Left ventricle myocardium superior (tissue), 1 donor: ENCODE measurements around the gene RMP24.
A peak's percentile ranks its signal among the peaks of the same experiment; 100 is the strongest.
"Not testable (repeated sequence)": the region's sequence is repeated elsewhere in the genome, so short reads cannot be mapped to it uniquely, and the experiment has no call there.

Experiments used
- ATAC-seq: fragments of 200-7000 bp; cut with Tn5 transposase; one replicate; pipeline ENCODE4 v1.9.1; 2020; ENCODE audit warnings: mild to moderate bottlenecking, moderate library complexity
- DNase-seq: peaks from one replicate; pipeline ENCODE4 v3.0.0-alpha.2; 2020
- intact Hi-C: fragments of 100-400 bp; cut with micrococcal nuclease; formaldehyde crosslinking; loops from one replicate; pipeline ENCODE4 v1.11.0; 2022
- donor health status: DM: no; HTN: yes; CAD: no; lungs with severe emphysema.

The RMP24 gene

DNA sequence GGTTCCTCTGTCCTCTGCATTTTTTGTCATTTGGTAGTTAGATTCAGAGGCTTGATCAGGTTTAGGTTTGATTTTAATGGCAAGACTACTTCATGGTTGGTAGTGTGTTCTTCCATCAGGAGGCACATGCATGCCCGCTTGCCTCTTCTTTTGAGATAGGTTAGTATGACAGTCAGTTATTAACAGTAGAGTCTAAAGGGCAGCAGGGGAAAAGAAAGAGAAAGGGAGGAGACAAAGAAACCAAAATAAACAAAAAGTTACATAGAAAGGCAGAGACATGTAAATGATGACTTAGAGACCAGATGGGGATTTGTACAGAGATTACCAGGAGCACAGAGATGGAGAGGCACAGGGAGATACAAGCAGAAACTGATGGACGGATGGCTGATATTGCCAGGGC is 10.2 kb upstream of the RMP24 start:
- DNase-seq (no peak), ATAC-seq (no peak)
- intact Hi-C loops = no loop called here

DNA sequence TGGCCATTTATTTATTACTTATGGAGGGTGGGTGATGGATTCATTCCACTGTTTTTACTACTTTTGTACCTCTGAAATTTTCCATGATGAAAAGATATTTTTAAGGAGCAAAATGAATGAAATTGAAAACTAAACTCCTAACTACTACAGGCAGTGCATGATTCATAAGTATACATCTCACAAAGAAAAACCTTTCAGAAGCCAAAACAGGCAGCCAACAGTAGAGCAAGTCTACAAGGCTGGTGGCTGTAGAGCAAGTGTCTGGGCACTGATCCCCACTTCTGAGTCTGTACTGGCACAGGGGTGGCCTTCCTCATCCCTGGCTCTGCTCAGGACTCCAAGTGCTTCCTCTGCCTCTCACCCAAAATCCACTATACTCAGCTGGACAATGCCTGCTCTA is 8.2 kb upstream of the RMP24 start:
- intact Hi-C loops = no loop called here
- no peak for ATAC-seq

DNA sequence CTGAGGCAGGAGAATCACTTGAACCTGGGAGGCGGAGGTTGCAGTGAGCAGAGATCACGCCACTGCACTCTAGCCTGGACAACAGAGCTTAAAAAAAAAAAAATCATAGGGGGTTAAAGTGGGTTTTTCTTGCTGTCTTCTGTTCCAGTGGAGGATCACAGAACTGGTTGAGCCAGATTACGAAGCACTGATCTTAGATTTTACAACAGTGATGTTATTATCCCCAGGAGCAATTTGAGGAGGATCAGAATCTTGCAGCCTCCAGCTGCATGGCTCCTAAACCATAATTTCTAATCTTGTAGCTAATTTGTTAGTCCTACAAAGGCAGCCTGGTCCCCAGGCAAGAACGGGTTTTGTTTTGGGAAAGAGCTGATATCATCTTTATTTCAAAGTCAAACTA is 4.6 kb upstream of the RMP24 start:
- DNase-seq, intact Hi-C loops, ATAC-seq: not testable (repeated sequence)

More for the DNA sequence above, 8.2 kb upstream of the RMP24 start:
- no peak for DNase-seq

DNA sequence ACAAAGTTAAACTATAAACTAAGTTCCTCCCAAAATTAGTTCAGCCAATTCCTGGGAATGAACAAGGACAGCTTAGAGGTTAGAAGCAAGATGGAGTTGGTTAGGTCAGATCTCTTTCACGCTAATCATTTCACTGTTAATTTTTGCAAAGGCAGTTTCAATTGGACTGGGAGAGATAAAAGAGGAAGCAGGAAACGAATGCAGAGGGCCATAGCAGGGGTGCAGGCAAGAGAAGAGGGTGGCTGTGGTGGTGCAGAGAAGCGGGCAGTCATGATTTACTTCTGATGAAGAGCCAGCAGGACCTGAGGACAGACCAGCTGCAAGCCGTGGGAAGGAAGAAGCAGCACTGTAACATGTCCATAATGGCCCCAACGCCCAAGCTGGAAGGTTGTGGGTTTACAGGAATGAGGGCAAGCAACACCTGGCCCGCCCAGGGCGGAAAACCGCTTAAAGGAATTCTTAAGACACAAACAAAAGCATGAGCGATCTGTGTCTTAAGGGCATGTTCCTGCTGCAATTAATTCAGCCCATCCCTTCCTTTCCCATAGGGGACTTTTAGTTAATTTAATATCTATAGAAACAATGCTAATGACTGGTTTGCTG is 4.1 kb upstream of the RMP24 start:
- no peak for DNase-seq
- intact Hi-C loops = no loop called here
- ATAC-seq = no peak

DNA sequence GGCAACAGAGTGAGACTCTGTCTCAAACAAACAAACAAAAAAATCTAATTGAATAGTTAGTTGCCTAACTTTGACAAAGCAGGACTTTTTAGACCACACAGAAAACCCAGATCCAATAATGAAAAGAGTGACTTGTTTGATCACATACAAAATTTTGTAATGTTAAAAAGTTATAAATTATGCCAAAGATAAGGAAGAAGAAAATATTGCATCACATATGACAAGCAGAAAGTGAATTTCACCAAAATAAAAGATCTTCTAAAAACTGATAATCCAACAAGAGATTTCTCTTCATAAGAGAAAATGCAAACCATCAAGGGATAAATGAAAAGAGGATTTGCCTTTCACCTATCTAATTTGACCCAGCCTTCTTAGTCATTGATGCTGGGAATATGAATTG is 2.8 kb upstream of the RMP24 start:
- ATAC-seq (no peak), DNase-seq (no peak)
- intact Hi-C loops = no loop called here

DNA sequence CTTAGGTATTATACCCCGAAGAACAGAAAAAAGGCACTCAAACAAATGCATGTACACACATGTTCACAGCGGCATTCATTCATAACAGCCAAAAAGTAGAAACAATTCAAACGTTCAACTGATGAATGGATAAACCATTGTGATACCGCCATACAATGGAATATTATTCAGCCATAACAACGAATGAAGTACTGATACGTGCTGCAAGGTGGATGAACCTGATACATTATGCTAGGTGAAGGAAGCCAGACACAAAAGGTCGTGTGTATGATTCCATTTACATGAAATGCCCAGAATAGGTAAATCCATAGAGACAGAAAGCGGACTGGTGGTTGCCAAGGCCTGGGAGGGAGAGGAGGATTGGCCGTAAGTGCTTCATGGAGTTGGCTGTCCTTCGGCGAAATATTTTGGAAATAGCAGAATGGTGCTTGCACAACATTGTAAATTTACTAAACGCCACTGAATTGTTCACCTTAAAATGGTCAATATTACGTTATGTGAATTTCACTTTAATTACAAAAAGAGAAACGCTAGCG is 750 bp upstream of the RMP24 start:
- ATAC-seq (peak; percentile 35), DNase-seq (no peak)
- intact Hi-C loops = no loop called here

DNA sequence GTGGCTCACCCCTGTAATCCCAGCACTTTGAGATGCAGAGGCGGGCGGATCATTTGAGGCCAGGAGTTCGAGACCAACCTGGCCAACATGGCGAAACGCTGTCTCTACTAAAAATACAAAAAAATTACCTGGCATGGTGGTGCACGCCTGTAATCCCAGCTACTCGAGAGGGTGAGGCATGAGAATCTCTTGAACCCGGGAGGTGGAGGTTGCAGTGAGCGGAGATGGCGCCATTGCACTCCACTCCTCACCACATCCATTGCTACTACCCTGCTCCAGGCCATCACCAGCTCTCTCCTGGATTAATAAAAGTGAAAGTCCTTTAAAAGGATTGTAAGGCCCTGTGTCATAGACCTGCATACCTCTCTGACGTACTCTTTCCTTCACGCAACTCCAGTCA is 1.2 kb downstream of the RMP24 start:
- no peak for DNase-seq
- intact Hi-C loops = no loop called here
- ATAC-seq = no peak

DNA sequence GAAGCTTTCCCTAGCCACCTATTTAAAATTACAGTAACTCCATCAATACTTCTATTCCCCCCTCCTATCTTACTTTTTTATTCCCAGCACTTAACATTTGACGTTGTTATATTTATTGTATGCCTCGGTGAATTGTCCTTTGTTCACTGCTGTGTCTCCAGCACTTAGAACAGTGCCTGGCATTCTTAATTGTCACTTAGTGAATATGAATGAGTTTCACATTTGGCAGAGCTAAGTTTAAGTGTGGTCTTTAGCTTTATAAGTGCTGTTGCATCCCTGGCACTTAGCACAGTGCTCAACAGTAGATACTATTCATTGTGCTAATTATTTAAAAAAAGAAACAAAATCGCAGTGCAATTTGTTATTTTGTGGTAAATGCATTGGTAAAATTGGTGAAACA is 1.7 kb downstream of the RMP24 start:
- no peak for DNase-seq
- intact Hi-C loops = no loop called here
- no peak for ATAC-seq

DNA sequence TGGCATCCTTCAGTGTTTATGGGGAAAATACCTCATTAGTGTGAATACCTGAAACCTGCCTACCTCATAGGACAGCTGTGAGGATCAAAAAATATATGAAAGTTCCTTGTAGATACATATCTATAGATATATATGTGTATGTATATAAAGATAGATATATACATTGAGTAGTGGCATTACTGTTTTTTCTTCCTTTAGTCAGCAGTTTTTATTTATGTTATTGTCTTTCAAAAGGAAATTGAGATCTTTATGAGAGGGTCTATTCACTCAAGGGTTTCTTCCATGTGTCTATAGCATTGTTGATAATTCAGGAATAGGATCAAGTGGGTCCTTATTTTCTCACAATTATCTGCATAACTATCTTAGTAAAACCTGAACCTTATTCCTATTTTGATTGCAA is 6.6 kb downstream of the RMP24 start:
- ATAC-seq (no peak), DNase-seq (no peak)
- intact Hi-C loops = no loop called here

DNA sequence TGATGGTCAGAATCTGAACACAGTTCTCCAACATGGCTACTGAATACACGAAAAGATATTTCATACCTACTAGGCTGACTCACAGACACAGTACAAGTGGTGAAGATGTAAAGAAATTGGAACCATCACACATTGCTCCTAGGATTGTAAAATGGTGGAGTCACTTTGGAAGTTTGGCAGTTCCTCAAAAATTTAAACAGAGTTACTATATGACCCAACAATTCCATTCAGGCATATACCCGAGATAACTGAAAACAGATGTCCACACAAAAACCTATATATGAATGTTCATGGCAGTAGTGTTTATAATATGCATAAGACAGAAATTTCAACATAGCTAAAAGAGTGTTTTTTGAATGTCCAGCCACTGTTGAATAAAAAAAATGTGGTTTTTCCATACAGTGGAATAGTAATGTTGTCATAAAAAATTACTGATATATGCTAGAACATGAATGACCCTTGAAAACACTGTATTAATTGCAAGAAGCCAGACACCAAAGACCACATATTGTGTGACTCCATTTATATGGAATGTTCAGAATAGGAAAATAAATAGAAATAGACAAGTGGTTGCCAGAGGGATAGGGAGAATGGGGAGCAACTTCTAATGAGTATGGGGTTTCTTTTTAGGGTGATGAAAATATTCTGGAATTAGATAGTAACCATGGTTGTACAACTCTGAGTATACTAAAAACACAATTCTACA is 10.1 kb downstream of the RMP24 start:
- DNase-seq = no peak
- intact Hi-C loops = no loop called here
- no peak for ATAC-seq

DNA sequence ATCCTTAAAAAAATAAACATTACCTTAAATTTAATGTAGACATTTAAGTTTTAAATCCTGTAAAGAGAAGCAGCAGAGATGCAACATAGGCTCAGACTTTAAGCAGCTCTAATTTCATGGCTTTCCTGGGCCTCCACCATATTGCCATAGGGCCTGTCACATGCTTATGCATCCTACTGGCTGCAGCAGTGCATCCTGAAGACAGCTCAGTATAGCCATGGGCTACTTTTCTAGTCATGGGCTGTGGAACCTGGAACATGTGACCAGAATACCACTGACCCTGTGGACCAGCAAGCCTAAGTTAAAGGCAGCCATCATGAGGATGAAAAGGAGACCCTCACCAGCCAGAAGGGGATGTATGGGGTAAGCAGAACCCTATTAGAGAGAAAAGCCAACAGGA is 10.7 kb downstream of the RMP24 start:
- DNase-seq = no peak
- ATAC-seq = no peak
- intact Hi-C loops = no loop called here

DNA sequence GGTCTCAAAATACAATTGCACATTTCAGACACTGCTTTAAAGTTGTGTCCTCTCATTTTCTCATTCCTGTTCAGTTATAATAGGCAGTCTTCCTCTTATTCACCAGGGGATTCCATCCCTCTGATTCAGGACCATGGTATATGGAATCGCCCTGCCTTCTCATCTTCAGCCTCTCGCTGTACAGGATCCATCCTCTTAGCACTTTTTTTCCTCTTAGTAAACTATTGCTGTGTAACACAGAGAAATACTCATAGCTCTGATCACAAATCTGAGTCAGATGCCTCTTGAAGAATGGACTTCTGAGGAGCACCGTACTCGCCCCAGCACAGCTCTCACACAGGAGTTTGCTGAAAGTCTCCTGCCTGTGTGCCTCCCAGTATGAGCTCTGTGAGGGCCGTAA is 11.3 kb downstream of the RMP24 start:
- DNase-seq (no peak), ATAC-seq (no peak)
- intact Hi-C loops = no loop called here

DNA sequence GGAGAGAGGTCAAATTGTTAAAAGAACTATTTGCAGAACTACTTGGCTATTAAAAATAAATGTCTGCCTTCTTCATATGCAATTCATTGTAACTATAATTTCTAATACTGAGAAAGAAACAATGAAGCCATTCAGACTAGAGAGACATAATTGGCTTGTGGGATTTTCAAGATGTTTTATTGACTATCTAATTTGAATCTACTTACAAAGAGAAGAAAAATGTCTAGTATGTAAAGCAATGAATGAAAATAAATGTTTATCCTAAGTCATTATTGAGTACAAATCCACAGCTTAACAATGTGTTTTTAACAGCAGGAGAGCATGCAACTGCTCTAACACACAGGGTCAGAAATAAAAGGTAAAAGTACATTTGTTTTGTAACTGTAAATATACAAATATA is 19.2 kb downstream of the RMP24 start:
- ATAC-seq (no peak), DNase-seq (no peak)
- intact Hi-C loops = no loop called here

DNA sequence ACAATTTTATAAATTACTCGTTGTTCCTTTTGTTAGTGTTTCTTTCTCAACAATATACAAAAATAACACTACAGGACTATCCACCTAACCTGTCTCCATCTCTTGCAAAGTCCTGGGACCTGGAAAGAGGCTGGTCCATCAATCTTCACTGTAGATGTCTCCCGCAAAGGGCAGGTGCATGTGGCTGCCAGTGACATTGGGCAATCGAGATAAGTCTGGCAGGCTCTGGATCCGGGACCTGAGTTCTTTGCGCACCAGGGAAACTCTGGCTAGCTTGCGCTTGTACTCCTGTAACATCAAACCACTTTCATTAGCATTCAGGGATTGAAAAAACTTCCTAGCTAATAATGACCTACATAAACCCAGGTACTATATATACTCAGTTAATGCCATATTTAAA is 20.5 kb downstream of the RMP24 start:
- intact Hi-C loops = no loop called here
- DNase-seq (peak; percentile 25), ATAC-seq (peak; percentile 50)

DNA sequence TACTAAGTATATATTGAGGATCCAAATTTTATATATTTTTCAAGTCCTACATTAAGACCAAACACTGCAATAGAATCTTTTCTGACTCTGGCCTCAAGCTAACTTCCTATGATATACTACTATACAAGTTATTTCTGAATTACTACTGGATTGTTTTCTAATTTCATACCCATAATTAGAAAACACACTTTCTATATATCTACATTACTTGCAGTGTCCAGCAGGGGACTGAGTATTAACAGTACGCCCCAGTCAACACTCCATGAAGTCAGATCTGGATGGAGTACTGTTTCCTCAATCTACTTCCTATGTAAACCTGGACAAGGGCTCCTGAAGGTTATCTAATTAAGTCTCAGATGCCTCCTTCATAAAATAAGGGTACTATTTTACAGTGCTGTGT is 26.5 kb downstream of the RMP24 start:
- intact Hi-C loops = no loop called here
- no peak for DNase-seq
- ATAC-seq = no peak

DNA sequence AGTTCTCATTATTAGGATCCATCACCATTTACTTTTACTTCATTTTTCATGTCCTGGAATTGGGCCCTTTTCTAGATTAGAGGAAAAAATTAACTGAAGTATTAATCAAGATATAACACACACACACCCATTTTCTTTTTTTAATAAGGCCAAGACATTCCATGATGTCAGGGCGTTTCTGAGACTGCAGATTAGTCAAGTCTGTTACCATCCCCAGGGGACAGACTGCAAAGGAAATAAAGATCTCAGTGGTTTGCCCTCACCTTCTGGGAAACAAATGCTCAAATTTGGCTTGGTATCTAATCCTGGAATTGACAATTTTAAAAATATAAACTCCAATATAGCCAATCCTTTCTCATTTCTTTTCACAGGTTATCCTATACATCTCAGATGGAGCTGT is 27.4 kb downstream of the RMP24 start:
- ATAC-seq (no peak), DNase-seq (no peak)
- intact Hi-C loops = no loop called here

DNA sequence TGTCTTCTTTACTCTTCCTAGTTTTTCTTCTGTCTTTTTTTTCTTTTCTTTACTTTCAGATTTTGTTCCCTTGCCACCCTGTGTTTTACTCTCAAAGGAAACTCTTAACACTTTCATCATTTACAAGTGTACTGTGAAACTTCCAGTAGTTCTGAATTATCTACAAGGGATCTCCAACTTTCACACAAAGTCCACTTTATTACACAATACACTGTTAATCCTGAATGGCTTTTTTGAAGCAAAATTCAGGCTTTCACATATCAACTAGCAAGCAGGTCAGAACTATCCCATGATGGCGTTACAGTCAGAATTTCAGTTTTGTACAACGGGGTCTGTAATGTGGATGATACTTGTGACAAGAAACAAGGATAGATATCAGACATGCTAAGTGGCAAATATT is 34.5 kb downstream of the RMP24 start:
- intact Hi-C loops = no loop called here
- DNase-seq (no peak), ATAC-seq (no peak)

DNA sequence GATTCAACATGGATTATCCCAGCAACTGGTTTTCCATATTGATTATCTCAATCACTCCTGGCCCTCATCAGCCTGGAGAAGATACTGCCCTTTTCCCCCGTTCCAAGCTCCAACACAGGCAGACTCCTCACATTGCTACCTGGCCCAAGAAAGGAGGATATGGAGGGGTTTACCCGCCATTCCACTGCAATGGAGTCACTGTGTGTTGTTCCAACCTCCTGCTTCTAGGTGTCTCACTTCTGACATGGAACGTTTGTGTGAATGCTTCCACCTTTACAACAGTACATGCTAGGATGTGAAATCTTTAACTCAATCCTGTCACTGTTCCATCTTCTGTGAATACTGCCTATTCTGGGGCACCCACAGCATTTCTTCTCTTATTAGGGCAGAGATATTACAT is 36.7 kb downstream of the RMP24 start:
- intact Hi-C loops = no loop called here
- ATAC-seq (no peak), DNase-seq (no peak)

DNA sequence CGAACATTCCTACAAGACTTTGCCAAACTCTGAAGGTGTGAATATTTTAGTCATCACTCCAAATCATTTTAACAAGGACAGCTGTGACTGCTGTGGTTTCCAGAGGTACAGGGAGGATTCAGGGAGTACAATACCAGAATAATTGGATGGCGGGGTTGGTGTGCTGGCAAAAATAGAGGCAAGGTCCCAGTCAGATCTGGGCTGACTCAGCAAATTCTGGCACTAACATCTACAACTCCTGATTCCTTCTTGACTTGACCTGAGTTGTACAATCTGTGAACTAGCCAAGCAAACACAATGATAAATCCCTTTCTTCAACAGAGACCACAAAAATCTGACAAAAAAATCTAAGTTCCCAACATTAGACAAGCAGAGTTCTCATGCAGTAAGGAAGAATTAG is 40.4 kb downstream of the RMP24 start:
- ATAC-seq (no peak), DNase-seq (no peak)
- intact Hi-C loops = no loop called here

DNA sequence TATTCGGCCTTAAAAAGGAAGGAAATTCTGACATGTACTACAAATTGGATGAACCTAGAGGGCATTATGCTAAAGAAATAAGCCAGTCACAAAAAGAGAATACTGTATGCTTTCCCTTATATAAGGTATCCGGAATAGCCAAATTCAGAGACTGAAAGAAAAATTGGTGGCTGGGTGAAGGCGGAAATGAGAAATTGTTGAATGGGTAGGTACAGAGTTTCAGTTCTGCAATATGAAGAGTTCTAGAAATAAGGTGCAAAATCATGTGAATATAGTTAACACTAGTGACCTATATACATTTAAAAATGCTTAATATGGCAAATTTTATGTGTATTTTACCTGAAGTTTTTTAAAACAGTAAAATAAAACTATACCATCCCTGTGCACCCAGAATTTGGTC is 43.1 kb downstream of the RMP24 start:
- ATAC-seq = no peak
- intact Hi-C loops = loop anchor here (5.0 kb wide), 1 partner anchor 267 kb away; no protein-coding TSS in a partner anchor
- no peak for DNase-seq

DNA sequence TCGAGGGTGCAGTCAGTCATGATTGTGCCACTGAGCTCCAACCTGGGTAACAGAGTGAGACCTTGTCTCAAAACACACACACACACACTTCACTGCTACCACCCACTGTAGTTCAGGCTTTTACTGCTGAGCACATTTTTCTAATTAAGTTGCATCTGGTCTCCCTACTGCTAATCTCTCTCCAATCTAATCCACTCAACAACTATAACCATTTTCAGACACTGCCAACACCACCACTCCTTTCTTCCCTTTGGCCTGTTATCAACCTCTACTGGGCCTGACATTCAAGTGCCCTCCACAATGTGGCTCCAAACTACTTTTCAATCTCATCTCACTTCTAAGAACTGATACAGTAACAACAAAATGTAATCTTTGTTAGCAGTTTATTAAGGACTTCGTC is 44.8 kb downstream of the RMP24 start:
- intact Hi-C loops = loop anchor here (5.0 kb wide), 1 partner anchor 265 kb away; no protein-coding TSS in a partner anchor
- DNase-seq (no peak), ATAC-seq (peak; percentile 23)
